Dendritic cell treated with granulocyte-macrophage colony-stimulating factor and Interleukin-4, amounts not matched to agents 40 ng/mL and 50 ng/mL, for 4 days (primary cell): ENCODE data around the gene DHRSX.
"Not testable (repeated sequence)": the region's sequence is repeated elsewhere in the genome, so short reads cannot be mapped to it uniquely, and the experiment has no call there.

ENCODE experiments used
- H3K27ac Mint-ChIP-seq: one replicate; pipeline ENCODE4 v1.8.0; 2022; ENCODE audit warnings: mild to moderate bottlenecking, mixed read lengths
- H3K27me3 Mint-ChIP-seq: one replicate; pipeline ENCODE4 v1.8.0; 2022; ENCODE audit warnings: mild to moderate bottlenecking, mixed read lengths
- H3K36me3 Mint-ChIP-seq: one replicate; pipeline ENCODE4 v1.8.0; 2022; ENCODE audit warnings: low read depth, mixed read lengths
- H3K4me1 Mint-ChIP-seq: one replicate; pipeline ENCODE4 v1.8.0; 2022; ENCODE audit warnings: low read depth, mixed read lengths
- H3K4me3 Mint-ChIP-seq: one replicate; pipeline ENCODE4 v1.8.0; 2022; ENCODE audit warnings: mild to moderate bottlenecking, moderate library complexity, mixed read lengths
- H3K9me3 Mint-ChIP-seq: one replicate; pipeline ENCODE4 v1.8.0; 2022; ENCODE audit warnings: mixed read lengths
- intact Hi-C: fragments of 100-400 bp; cut with micrococcal nuclease; formaldehyde crosslinking; loops from one replicate; pipeline ENCODE4 v1.15.0; 2022

The DHRSX gene

GRCh38 chrX:2508648-2509335 is 8.0 kb upstream of the DHRSX start:
- Mint-ChIP-seq H3K4me3 (no peak overlapping the region), H3K27me3 (peaks cover 6% of the 10 kb centered on the region), H3K4me1 (peaks cover 5% of the 10 kb centered on the region), H3K36me3 (no peaks in the 10 kb centered on the region), H3K27ac (no peak overlapping the region), H3K9me3 (no peaks in the 10 kb centered on the region)
- intact Hi-C loops: loop anchor here (10.0 kb wide), 1 partner anchor 844 kb away; no protein-coding TSS in a partner anchor

DNA sequence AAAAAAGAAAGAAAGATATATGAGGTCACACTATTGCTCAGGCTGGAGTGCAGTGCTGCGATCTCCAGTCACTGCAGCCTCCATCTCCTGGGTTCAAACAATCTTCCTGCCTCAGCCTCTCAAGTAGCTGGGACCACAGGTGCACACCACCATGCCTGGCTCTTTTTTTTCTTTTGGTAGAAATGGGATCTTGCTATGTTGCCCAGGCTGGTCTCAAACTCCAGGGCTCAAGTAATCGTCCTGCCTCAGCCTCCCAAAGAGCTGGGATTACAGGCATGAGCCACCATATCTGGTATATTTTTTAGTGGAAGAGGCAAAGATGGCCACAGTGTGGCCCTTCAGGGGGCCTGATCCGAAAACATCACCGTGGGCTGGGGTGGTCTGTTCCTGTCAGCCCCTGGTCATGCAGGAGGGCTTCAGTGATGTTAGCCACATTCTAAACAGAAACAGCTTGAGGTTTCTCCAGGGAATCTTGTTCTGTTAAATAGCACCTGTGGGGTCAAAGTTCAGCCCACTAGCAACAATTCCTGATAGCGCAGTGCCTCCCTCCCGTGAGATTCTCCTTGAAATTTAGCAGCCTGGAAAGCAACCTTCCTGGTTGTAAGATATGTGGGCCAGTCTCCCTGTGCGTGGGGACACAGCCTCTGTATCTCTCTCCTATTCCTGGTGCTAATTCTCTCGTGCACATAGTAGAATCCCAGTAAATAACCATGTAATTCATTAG is 7.3 kb upstream of the DHRSX start:
- Mint-ChIP-seq H3K27ac (no peak overlapping the region), H3K27me3 (peaks cover 6% of the 10 kb centered on the region), H3K9me3 (no peaks in the 10 kb centered on the region), H3K36me3 (no peaks in the 10 kb centered on the region), H3K4me3 (no peak overlapping the region), H3K4me1 (peaks cover 5% of the 10 kb centered on the region)
- intact Hi-C loops: loop anchor here (10.0 kb wide), 1 partner anchor 843 kb away; no protein-coding TSS in a partner anchor

DNA sequence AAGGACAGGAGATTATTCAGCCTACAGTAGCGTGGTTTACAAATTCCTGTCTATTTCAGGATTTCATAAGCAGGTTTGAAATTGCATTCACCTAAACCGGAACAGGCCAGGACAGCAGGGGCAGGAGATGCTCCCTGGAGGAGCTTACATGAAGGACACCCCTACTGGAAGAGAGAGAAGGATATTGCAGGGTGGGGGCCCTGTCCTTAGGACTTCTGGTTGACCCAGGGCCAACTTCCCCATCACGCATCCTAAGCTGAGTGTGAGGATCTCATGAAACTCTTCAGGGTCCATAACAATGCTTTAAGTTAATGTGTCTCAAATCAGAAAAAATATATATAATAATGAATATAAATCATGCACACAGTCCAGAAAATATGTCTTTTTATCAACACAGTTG is 6.4 kb upstream of the DHRSX start:
- intact Hi-C loops: loop anchor here (10.0 kb wide), 1 partner anchor 842 kb away; no protein-coding TSS in a partner anchor
- Mint-ChIP-seq H3K9me3 (no peaks in the 10 kb centered on the region), H3K27ac (no peak overlapping the region), H3K36me3 (no peaks in the 10 kb centered on the region), H3K4me3 (no peak overlapping the region), H3K27me3 (peaks cover 6% of the 10 kb centered on the region), H3K4me1 (peaks cover 5% of the 10 kb centered on the region)

- H3K27ac Mint-ChIP-seq, H3K36me3 Mint-ChIP-seq, H3K4me3 Mint-ChIP-seq, H3K9me3 Mint-ChIP-seq, H3K4me1 Mint-ChIP-seq, H3K27me3 Mint-ChIP-seq: not testable (repeated sequence)
- intact Hi-C loops: loop anchor here (10.0 kb wide), 1 partner anchor 841 kb away; no protein-coding TSS in a partner anchor
Observed at GRCh38 chrX:2505341-2505740, 4.6 kb upstream of the DHRSX start.

- no peaks in the 10 kb centered on the region for H3K9me3 Mint-ChIP-seq
- no peak overlapping the region for H3K4me3 Mint-ChIP-seq
- no peak overlapping the region for H3K27ac Mint-ChIP-seq
- no peaks in the 10 kb centered on the region for H3K36me3 Mint-ChIP-seq
- intact Hi-C loops: loop anchor here (10.0 kb wide), 1 partner anchor 840 kb away; no protein-coding TSS in a partner anchor
- H3K4me1 Mint-ChIP-seq: peaks cover 5% of the 10 kb centered on the region
- peaks cover 2% of the 10 kb centered on the region for H3K27me3 Mint-ChIP-seq
Observed at GRCh38 chrX:2504706-2505332, 4.0 kb upstream of the DHRSX start.

DNA sequence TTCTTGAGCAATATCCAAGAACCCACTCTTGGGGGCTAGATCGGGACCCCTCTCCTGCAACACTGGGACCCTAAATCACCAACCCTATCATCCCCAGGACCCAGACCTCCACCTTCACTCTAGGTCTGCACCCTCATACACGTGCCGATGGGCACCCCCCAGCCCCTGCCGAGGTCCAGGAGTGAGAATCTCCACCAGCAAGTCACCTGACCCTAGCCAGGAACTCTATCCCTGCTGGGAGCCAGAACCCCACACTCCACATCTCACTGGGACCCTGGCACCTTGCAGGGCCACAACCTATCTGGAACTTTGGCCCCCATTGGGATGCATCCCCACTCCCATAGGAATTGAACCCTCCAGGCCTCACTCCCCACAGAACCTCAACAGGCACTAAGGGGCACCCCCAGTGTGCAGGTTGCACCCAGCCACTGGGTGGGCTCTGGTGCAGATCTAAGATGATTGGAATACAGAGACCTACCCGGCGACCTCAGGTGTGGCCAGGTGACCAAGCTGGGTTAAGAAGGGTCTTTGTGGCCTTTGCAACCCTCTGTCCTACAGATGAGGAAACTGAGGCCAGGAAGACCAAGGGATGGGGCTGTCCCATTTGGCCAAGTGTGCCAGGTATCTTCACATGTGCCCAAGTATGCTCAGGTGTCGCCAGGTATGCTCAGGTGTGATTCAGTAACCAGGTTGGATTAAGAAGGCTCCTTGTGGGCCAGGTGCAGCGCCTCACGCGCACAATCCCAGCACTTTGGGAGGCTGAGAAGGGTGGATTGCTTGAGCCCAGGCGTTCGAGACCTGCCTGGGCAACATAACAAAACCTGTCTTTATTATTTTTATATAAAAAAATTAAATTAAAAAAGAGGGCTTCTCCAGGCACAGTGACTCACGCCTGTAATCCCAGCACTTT is 3.1 kb upstream of the DHRSX start:
- Mint-ChIP-seq H3K9me3 (no peaks in the 10 kb centered on the region), H3K27me3 (no peaks in the 10 kb centered on the region), H3K4me3 (no peak overlapping the region), H3K27ac (no peak overlapping the region), H3K4me1 (peaks cover 14% of the 10 kb centered on the region), H3K36me3 (peaks cover 4% of the 10 kb centered on the region)
- intact Hi-C loops: loop anchor here (10.0 kb wide), 1 partner anchor 839 kb away; no protein-coding TSS in a partner anchor

GRCh38 chrX:2502668-2503519 is 2.1 kb upstream of the DHRSX start:
- peak overlapping the region; percentile 87 for H3K27ac Mint-ChIP-seq
- H3K4me1 Mint-ChIP-seq: peaks cover 24% of the 10 kb centered on the region

GRCh38 chrX:2502120-2502667 is 1.4 kb upstream of the DHRSX start:
- peaks cover 24% of the 10 kb centered on the region for H3K4me1 Mint-ChIP-seq
- intact Hi-C loops: loop anchor here (10.0 kb wide), 1 partner anchor 837 kb away; no protein-coding TSS in a partner anchor
- peak overlapping the region; percentile 66 for H3K4me3 Mint-ChIP-seq
- H3K27me3 Mint-ChIP-seq: no peaks in the 10 kb centered on the region
- no peaks in the 10 kb centered on the region for H3K9me3 Mint-ChIP-seq
- peaks cover 4% of the 10 kb centered on the region for H3K36me3 Mint-ChIP-seq
- H3K27ac Mint-ChIP-seq: peak overlapping the region; percentile 87

More at GRCh38 chrX:2502668-2503519, 2.1 kb upstream of the DHRSX start:
- Mint-ChIP-seq H3K4me3 (no peak overlapping the region), H3K36me3 (peaks cover 4% of the 10 kb centered on the region), H3K9me3 (no peaks in the 10 kb centered on the region), H3K27me3 (no peaks in the 10 kb centered on the region)
- intact Hi-C loops: loop anchor here (10.0 kb wide), 1 partner anchor 838 kb away; no protein-coding TSS in a partner anchor

DNA sequence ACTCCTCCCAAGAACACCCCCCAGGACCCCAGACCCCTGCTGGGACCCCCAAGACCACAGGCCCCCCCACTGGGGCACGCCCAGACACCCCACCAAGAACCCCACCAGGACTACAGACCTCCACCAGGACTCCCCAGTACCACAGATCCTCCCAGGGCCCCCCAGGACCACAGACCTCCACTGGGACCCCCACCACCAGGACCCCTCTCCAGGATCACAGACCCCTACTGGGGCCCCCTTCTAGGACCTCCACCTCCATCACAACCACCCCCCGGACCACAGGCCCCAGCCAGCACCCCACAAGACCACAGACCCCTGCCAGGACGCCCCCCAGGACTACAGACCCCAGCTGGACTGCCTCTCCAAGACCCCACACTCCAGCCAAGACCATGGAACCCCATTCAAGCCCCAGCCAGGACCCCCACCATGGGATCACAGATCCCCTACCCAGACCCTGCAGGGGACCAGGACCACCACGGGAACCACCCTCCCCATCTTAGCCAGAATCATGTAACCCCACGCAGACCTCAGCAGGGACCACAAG is 855 bp upstream of the DHRSX start:
- H3K4me1 Mint-ChIP-seq: peaks cover 20% of the 10 kb centered on the region
- H3K9me3 Mint-ChIP-seq: no peaks in the 10 kb centered on the region
- no peaks in the 10 kb centered on the region for H3K27me3 Mint-ChIP-seq
- peak overlapping the region; percentile 66 for H3K4me3 Mint-ChIP-seq
- peaks cover 4% of the 10 kb centered on the region for H3K36me3 Mint-ChIP-seq
- H3K27ac Mint-ChIP-seq: peak overlapping the region; percentile 87
- intact Hi-C loops: loop anchor here (10.0 kb wide), 1 partner anchor 837 kb away; no protein-coding TSS in a partner anchor

- Mint-ChIP-seq H3K4me1 (peaks cover 26% of the 10 kb centered on the region), H3K27ac (peak overlapping the region; percentile 87), H3K27me3 (no peaks in the 10 kb centered on the region), H3K36me3 (peaks cover 16% of the 10 kb centered on the region), H3K4me3 (peak overlapping the region; percentile 82), H3K9me3 (no peaks in the 10 kb centered on the region)
- intact Hi-C loops: loop anchor here (10.0 kb wide), 1 partner anchor 835 kb away; no protein-coding TSS in a partner anchor
Observed at GRCh38 chrX:2500091-2500802, 529 bp downstream of the DHRSX start.

- Mint-ChIP-seq H3K4me3 (peak overlapping the region; percentile 82), H3K27ac (peak overlapping the region; percentile 87), H3K27me3 (no peaks in the 10 kb centered on the region), H3K4me1 (peaks cover 26% of the 10 kb centered on the region), H3K36me3 (peaks cover 16% of the 10 kb centered on the region), H3K9me3 (no peaks in the 10 kb centered on the region)
- intact Hi-C loops: loop anchor here (5.0 kb wide), 2 partner anchors 78 to 93 kb away; no protein-coding TSS in a partner anchor
Observed at GRCh38 chrX:2499507-2499906, 1.3 kb downstream of the DHRSX start.
